IPS-NIHi7 (cell line): ENCODE data around the gene NPPB.

Source experiments
- DNase-seq: peaks from one replicate; pipeline ENCODE4 v3.0.0; 2012; ENCODE audit warnings: mixed read lengths; ENCODE audit errors: extremely low spot score

NPPB gene

DNA sequence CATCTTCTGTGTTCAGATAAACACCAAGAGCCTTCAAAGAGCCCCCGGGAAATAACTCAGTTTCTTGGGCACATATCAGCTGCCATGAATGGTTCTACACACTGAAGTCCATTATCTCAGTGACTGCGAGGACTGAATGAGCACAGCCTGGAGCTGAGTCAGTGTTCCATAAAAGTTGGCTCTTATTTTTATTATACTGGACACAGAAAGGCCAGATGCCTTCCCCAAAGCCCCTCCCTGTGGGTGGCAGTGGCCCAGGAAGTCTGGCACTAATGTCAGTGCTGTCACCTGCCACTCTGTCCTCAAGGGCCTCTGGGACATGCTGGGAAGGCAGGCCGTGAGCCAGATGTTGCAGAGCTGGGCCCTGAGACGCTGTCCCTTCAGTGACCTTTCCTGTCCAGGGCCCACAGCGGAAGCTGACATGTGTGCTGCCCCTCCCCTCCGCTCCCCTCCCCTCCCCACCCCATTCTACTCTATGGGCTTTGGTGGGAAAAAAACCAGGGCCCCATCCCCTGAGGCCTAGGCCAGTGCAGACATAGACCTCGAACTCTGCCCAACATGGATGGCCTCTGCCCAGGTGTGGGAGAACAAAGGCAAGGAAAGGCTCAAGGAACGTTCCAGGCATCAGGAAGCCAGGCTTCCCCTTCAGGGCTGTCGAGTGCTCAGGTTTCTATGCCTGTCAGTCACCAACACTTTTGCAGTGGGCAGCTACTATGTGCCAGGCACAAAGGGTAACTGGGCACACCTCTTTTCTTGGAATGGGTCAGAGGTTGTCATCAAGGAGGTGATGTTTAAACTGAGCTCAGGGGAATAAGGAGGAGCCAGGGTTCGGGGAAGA, 22.4 kb upstream of the NPPB start:
- DNase-seq, result no peak

- DNase-seq, result no peak
These were observed 21.4 kb upstream of the NPPB start for GRCh38 chr1:11880181-11880575.

DNA sequence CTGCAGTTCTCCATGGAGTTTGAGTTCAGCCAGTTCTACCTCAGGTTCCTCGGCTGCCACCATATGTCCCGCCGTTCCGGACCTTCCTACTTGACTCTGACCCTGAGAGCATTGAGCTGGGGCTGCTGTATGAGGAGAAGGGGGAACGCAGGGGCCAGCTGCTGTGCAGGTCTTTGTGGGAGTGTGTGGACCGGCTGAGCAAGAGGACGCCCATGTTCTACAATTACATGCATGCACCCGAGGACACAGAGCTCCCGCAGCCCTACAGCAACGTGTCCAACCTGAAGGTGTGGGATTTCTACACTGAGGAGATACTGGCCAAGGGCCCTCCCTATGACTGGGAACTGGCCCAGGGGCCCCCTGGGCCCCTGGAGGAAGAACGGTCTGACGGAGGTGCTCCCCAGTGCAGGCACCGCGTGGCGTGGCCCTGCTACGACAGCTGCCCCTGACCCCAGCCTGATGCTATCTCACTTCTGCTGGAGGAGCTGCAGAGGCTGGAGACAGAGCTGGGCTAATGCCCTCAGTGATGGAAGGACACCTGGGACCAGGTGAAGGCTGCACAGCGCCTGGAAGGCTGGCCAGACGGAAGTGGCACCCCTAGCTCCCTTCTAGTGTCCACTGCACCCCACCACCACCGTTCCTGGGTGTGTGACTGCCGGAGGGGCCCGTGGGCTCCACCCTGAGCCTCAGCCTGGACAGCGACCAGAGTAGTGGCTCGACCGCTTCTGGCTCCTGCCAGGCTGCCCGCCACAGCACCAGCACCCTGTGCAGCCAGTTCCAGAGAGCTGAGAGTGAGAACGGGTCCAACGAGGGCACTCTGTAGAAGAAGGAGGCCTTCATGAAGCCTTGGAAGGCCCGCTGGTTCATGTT, 20.8 kb upstream of the NPPB start:
- no peak for DNase-seq

- DNase-seq, result no peak
These were observed 20.1 kb upstream of the NPPB start for GRCh38 chr1:11878891-11879190.

DNA sequence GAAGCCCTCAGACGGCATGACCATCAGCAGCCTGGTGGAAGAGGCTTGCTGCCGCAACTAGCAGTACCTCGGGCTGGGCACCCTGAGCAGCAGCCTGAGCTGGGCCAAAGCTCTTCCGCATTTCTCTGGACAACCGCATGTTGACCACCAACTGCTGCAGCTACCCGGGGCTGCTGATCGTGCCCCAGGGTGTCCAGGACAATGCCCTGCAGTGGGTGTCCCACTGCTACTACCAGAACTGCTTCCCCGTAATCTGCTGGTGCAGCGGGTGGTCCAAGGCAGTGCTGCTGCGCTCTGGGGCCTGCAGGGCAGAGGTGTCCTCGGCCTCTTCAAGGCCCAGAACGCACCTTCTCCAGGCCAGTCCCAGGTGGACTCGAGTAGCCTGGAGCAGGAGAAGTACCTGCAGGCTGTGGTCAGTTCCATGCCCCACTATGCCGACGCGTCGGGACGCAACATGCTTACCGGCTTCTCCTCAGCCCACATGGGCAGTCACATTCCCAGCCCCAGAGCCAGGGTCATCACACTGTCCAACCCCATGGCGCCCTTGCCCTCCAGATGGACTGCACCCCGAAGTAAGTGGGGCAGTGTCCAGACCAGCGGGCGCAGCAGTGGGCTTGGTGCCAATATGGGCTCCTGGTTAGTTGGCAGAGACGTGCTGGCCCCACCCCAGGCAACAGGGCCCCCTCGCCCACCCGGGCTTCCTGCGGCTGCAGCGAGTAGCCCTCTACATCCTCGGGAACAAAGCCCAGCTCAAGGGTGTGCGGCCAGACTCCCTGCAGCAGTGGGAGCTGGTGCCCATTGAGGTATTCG, 19.5 kb upstream of the NPPB start:
- DNase-seq, result no peak

GRCh38 chr1:11877074-11877473, 18.3 kb upstream of the NPPB start:
- no peak for DNase-seq

- peak; percentile 53 for DNase-seq
These were observed 16.3 kb upstream of the NPPB start for GRCh38 chr1:11875094-11875493.

- DNase-seq, result no peak
These were observed 15.9 kb upstream of the NPPB start for GRCh38 chr1:11874624-11875023.

GRCh38 chr1:11874258-11874562, 15.5 kb upstream of the NPPB start:
- DNase-seq, result no peak

DNA sequence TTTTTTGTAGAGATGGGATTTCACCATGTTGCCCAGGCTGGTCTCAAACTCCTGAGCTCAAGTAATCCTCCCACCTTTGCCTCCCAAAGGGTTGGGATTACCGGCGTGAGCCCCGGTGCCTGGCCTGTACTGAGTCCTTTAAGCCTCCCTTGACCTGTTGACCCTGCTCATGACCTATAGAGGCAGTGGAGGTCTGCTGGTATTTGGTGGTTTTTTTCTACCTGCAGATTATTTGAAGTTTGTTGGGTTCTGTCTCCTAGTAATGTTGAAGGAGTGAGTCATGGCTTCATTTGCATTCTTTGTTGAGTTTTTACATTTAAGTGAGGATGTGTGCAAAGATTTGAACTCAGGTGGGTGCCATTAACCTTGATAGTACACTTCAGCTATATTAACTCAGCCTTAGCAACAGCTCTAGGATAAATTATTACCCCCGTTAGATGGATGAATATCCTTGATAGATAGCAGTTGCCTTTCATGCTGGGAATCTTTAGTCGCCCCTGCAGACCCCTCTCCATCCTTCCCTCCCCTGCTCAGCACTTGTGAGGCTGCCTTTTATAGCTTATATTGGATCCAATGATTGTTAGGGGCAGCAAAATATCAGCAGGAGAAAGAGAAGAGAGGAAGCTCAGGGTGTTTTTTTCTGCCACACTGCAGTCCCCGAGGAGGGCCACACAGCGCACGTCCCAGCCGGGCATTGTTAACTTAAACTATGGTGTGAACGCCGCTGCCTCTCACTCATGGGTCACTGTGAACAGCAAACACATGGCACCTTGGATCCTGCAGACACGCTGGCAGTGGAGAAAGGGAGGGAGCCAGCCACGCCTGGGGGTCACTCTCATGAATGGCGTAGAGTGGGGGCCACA, 14.9 kb upstream of the NPPB start:
- no peak for DNase-seq

DNA sequence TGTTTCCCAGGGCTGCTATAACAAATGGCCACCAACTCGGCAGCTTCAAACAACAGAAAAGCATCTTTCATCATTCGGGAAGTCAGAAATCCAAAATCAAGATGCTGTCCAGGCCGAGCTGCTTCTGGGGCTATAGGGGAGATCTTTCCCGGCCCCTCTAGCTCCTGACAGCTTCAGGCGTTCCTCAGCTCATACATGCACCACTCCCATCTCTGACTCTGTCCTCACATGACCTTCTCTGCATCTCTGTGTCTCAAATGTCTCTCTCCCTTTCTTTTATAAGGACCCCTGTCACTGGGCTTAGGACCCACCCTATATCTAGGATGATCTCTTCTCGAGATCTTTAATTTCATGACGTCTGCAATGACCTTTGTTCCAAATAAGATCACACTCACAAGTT, 13.8 kb upstream of the NPPB start:
- no peak for DNase-seq

GRCh38 chr1:11869650-11870207, 11.0 kb upstream of the NPPB start:
- no peak for DNase-seq

GRCh38 chr1:11869104-11869503, 10.4 kb upstream of the NPPB start:
- DNase-seq, result no peak

- no peak for DNase-seq
These were observed 9.7 kb upstream of the NPPB start for GRCh38 chr1:11868331-11868980.

DNA sequence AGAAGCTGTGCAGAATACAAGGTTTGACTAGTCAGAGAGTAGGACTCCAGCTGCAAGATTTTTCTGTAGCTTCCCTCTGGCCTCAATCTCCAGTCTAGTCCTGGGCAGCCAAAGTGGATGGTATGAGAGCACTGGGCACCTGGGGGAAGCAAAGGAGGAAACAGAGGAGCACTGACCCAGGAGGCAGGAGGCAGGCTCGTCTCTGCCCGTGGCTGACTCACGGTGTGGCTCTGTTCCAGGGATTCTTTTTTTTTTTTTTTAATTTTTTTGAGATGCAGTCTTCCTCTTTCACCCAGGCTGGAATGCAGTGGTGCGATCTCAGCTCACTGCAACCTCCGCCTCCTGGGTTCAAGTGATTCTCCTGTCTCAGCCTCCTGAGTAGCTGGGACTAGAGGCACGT, 4.1 kb upstream of the NPPB start:
- no peak for DNase-seq

- DNase-seq, result no peak
These were observed 1.8 kb upstream of the NPPB start for GRCh38 chr1:11860587-11860986.

- DNase-seq, result no peak
These were observed 1.3 kb upstream of the NPPB start for GRCh38 chr1:11860083-11860482.

DNA sequence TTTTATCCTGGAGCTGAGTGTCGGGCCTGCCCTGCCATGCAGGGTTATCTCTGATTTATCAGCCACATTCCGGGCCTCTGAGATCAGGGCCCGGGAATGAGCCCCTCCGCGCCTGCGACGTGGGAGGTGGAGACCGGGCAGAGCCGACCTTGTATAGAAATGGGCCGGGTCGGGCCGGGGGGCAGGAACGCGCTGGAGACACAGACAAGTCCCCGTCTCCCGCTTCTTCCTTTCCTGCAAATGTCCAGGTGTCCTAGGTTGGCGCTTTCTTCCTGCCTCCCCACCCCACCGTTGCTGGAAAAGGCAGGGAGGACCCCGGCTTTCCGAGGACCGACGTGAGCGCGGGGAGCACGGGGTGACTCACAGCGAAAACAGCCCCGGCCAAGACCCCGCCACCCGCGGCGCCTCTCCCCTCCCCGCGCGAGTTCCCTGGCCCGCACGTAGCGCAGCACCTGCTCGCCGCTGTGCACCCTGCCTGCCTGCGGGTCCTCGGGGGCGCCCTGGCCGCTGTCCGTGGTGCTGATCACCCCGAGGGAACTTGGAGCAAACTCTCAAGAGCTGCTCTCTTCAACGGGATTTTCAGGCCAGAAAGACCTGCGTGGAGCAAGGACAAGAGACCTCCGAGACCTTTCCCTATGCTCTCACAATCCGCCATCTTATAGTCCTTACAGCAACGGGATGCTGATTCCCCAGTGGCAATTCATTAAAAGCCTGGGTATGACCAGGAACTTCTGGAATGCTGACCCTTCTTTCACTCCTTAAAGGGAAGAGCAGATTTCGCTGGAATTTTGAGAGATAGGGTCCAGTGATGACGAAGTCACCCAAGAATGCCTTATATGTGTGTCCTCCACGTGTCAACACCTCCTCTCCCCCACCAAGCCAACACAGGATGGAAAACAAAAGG, 475 bp upstream of the NPPB start:
- DNase-seq, result peak; percentile 93

GRCh38 chr1:11858158-11858557, 587 bp downstream of the NPPB start:
- no peak for DNase-seq
